Thoracic aorta (tissue), 2 donors: ENCODE measurements around the gene PGC. TPM values are rescaled to one million over a fixed set of nuclear protein-coding genes. Genes with fewer than 3 reads are reported as not detected.

Source experiments
- ATAC-seq: fragments of 150-250 bp; one replicate; pipeline ENCODE4 v1.8.0; 2017; ENCODE audit warnings: low read depth; ENCODE audit not compliant: insufficient number of reproducible peaks, low FRiP score
- DNase-seq: peaks from one replicate; pipeline ENCODE4 v3.0.0-alpha.2; 2020; ENCODE audit warnings: low spot score
- H3K27ac ChIP-seq, 2 donors: fragments of 200-600 bp; sonication (generic); 1 replicate in 1 of 2; 2 replicates in 1 of 2; pipeline ENCODE4 v1.5.1; 2016; ENCODE audit warnings: mild to moderate bottlenecking in 2 of 2, moderate library complexity in 2 of 2
- H3K27me3 ChIP-seq: fragments of 200-600 bp; sonication (generic); replicated peaks from 2 replicates; pipeline ENCODE4 v1.6.0; 2016; ENCODE audit warnings: mild to moderate bottlenecking; ENCODE audit not compliant: insufficient read depth
- H3K36me3 ChIP-seq: fragments of 200-600 bp; sonication (generic); one replicate; pipeline ENCODE4 v1.5.1; 2016
- H3K4me1 ChIP-seq, 2 donors: fragments of 200-600 bp; sonication (generic); 1 replicate in 1 of 2; 2 replicates in 1 of 2; pipeline versions ENCODE4 v1.5.1 to v1.6.0; 2016; ENCODE audit warnings: low read depth in 2 of 2, mild to moderate bottlenecking in 1 of 2; ENCODE audit not compliant: control insufficient read depth in 1 of 2
- H3K4me3 ChIP-seq: fragments of 200-600 bp; sonication (generic); 2 replicates; pipeline ENCODE4 v1.5.1; 2016; ENCODE audit warnings: mild to moderate bottlenecking
- H3K9me3 ChIP-seq: fragments of 200-600 bp; sonication (generic); 2 replicates; pipeline ENCODE4 v1.5.1; 2016
- total RNA-seq, 2 donors: library from RNA; depleted of rRNA; stranded (reverse); fragments of >200 nt; gene quantifications; one replicate each; pipeline versions ENCODE4 v1.1.0 to v1.2.3, GENCODE V29; 2016
- TF ChIP-seq, protein P1 (sequence below): fragments of 200-600 bp; sonication (generic); IDR thresholded peaks from one replicate; pipeline ENCODE4 v1.5.1; 2019; ENCODE audit warnings: antibody characterized with exemption

The PGC gene
- total RNA-seq, 2 donors from 2014 or later, result 53.1 TPM; not detected in 1

- Histone ChIP-seq H3K4me3 (no peak overlapping the region), H3K4me1 (peaks cover 35 to 56% of the 10 kb centered on the region in 2 donors), H3K9me3 (no peaks in the 10 kb centered on the region), H3K27me3 (no peaks in the 10 kb centered on the region), H3K27ac (no peak overlapping the region), H3K36me3 (no peaks in the 10 kb centered on the region)
- TF ChIP-seq, protein P1, sequence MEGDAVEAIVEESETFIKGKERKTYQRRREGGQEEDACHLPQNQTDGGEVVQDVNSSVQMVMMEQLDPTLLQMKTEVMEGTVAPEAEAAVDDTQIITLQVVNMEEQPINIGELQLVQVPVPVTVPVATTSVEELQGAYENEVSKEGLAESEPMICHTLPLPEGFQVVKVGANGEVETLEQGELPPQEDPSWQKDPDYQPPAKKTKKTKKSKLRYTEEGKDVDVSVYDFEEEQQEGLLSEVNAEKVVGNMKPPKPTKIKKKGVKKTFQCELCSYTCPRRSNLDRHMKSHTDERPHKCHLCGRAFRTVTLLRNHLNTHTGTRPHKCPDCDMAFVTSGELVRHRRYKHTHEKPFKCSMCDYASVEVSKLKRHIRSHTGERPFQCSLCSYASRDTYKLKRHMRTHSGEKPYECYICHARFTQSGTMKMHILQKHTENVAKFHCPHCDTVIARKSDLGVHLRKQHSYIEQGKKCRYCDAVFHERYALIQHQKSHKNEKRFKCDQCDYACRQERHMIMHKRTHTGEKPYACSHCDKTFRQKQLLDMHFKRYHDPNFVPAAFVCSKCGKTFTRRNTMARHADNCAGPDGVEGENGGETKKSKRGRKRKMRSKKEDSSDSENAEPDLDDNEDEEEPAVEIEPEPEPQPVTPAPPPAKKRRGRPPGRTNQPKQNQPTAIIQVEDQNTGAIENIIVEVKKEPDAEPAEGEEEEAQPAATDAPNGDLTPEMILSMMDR, result no peak
- no peak for ATAC-seq
- no peak for DNase-seq
These were observed 18.9 kb downstream of the PGC start for GRCh38 chr6:41728073-41728936.

- DNase-seq, result no peak
- TF ChIP-seq, protein P1, result no peak
- no peaks in the 10 kb centered on the region for H3K36me3 ChIP-seq
- no peak overlapping the region for H3K27ac ChIP-seq
- H3K4me1 ChIP-seq, result peaks cover 31 to 56% of the 10 kb centered on the region in 2 donors
- H3K4me3 ChIP-seq, result no peak overlapping the region
- no peak for ATAC-seq
- H3K27me3 ChIP-seq, result no peaks in the 10 kb centered on the region
- no peaks in the 10 kb centered on the region for H3K9me3 ChIP-seq
These were observed 19.5 kb downstream of the PGC start for GRCh38 chr6:41727705-41728072.

DNA sequence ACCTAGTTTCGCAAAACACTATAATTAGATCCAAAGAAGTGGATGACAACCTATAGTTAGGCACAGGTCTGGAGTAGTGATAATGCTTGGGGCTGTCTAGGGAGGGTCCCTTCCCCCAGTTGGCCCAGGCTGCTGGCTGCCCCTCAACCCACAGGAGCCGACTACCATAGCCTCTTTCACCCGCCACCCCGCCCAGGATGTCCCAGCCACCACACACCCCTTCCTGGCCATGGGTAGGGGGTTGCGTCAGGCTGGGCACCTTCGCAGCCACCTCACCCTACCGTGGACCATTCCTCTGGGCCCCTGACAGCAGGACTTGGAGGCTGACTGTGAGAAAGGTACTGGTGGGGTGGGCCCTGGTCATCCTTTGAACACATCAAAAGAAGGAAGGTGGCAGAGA lies 20.3 kb downstream of the PGC start:
- Histone ChIP-seq H3K27ac (no peak overlapping the region), H3K9me3 (no peaks in the 10 kb centered on the region), H3K4me1 (peaks cover 24 to 51% of the 10 kb centered on the region in 2 donors), H3K27me3 (no peaks in the 10 kb centered on the region), H3K4me3 (no peak overlapping the region), H3K36me3 (no peaks in the 10 kb centered on the region)
- DNase-seq (no peak), ATAC-seq (no peak)
- TF ChIP-seq, protein P1, result no peak

GRCh38 chr6:41724586-41725501 lies 22.4 kb downstream of the PGC start:
- peaks cover 15 to 31% of the 10 kb centered on the region in 2 donors for H3K4me1 ChIP-seq
- no peak for ATAC-seq
- TF ChIP-seq, protein P1, result no peak

DNA sequence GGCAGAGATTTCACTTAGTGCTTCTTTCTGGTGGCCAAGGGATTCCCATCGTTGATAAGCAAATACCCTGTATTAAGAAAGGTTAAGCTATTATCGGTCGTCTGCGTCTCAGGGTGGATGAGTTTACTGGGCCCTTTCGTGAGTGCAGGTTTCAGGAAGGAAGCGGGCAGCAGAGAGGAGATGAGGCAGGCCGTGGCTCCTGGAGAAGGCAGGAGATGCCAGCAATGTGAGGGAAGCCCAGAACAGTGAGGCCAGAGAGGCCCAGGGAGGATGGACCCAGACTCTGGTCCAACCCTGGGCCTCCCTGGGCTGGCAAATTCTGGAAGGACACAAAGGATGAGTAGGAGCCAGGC lies 23.0 kb downstream of the PGC start:
- Histone ChIP-seq H3K9me3 (no peaks in the 10 kb centered on the region), H3K36me3 (no peaks in the 10 kb centered on the region), H3K27me3 (no peaks in the 10 kb centered on the region), H3K4me3 (peak overlapping the region; percentile 44), H3K4me1 (peaks cover 15 to 29% of the 10 kb centered on the region in 2 donors), H3K27ac (peak overlapping the region; percentile 47 to 59)
- DNase-seq (no peak), ATAC-seq (no peak)
- TF ChIP-seq, protein P1, result no peak

More at GRCh38 chr6:41724586-41725501, 22.4 kb downstream of the PGC start:
- Histone ChIP-seq H3K9me3 (no peaks in the 10 kb centered on the region), H3K36me3 (no peaks in the 10 kb centered on the region), H3K27me3 (no peaks in the 10 kb centered on the region), H3K4me3 (no peak overlapping the region), H3K27ac (peak overlapping the region; percentile 47 to 59)
- DNase-seq, result no peak
